ENCODE measurements around the gene WRNIP1. TPM values are rescaled to one million over a fixed set of nuclear protein-coding genes. Genes with fewer than 3 reads are reported as not detected.

The WRNIP1 gene
- total and polyA plus RNA-seq, 2 of the 4 experiments (the other 2 are of a cell fraction) = 43.7 to 47.1 TPM

- CTCF ChIA-PET = no interaction called here
Observed at GRCh38 chr6:2826131-2826530, 60.9 kb downstream of the WRNIP1 start.

More at GRCh38 chr6:2826131-2826530, 60.9 kb downstream of the WRNIP1 start:
- H4K5ac ChIP-seq (ENCODE audit: low read depth, low read length) = no peak overlapping the region
- dilution Hi-C loops (cut with HindIII; ENCODE audit: low sequenced_read_pairs, unreplicated experiment) = no loop called here
- TF ChIP-seq MXI1 (IDR thresholded peaks at IDR 0.05; ENCODE audit: borderline replicate concordance, low read depth, low read length) (no peak), RAD21 (IDR thresholded peaks at IDR 0.05; ENCODE audit: low read length) (no peak), RCOR1 (IDR thresholded peaks at IDR 0.05; ENCODE audit: insufficient replicate concordance, low read length) (no peak), FOS (IDR thresholded peaks at IDR 0.05; ENCODE audit: low read depth, low read length) (no peak), MAFK (IDR thresholded peaks at IDR 0.05; ENCODE audit: low read depth, low read length) (no peak), USF2 (IDR thresholded peaks at IDR 0.05; ENCODE audit: low read depth, low read length) (no peak), CEBPB (IDR thresholded peaks at IDR 0.05; ENCODE audit: low read depth, low read length) (no peak), SMC3 (IDR thresholded peaks at IDR 0.05; ENCODE audit: low read depth, low read length) (no peak), BHLHE40 (IDR thresholded peaks at IDR 0.05; ENCODE audit: low read depth, low read length) (no peak), NFE2L2 (IDR thresholded peaks at IDR 0.05; ENCODE audit: low read depth, low read length) (no peak), CHD1 (IDR thresholded peaks at IDR 0.05; ENCODE audit: low read depth, low read length) (no peak), RFX5 (IDR thresholded peaks at IDR 0.05; ENCODE audit: low read depth, low read length) (no peak), POLR2A (IDR thresholded peaks at IDR 0.05; ENCODE audit: low read depth, low read length) (no peak), MAZ (IDR thresholded peaks at IDR 0.05; ENCODE audit: borderline replicate concordance, low read depth, low read length) (no peak)
- TF ChIP-seq, protein P1, sequence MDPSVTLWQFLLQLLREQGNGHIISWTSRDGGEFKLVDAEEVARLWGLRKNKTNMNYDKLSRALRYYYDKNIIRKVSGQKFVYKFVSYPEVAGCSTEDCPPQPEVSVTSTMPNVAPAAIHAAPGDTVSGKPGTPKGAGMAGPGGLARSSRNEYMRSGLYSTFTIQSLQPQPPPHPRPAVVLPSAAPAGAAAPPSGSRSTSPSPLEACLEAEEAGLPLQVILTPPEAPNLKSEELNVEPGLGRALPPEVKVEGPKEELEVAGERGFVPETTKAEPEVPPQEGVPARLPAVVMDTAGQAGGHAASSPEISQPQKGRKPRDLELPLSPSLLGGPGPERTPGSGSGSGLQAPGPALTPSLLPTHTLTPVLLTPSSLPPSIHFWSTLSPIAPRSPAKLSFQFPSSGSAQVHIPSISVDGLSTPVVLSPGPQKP (IDR thresholded peaks at IDR 0.05; ENCODE audit: borderline replicate concordance, low read depth, low read length) = no peak
- TF ChIP-seq, protein P2, sequence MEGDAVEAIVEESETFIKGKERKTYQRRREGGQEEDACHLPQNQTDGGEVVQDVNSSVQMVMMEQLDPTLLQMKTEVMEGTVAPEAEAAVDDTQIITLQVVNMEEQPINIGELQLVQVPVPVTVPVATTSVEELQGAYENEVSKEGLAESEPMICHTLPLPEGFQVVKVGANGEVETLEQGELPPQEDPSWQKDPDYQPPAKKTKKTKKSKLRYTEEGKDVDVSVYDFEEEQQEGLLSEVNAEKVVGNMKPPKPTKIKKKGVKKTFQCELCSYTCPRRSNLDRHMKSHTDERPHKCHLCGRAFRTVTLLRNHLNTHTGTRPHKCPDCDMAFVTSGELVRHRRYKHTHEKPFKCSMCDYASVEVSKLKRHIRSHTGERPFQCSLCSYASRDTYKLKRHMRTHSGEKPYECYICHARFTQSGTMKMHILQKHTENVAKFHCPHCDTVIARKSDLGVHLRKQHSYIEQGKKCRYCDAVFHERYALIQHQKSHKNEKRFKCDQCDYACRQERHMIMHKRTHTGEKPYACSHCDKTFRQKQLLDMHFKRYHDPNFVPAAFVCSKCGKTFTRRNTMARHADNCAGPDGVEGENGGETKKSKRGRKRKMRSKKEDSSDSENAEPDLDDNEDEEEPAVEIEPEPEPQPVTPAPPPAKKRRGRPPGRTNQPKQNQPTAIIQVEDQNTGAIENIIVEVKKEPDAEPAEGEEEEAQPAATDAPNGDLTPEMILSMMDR (conservative IDR thresholded peaks at IDR 0.05; ENCODE audit: low read depth, low read length) = no peak
- H2AK5ac ChIP-seq (ENCODE audit: low read depth, low read length) = no peak overlapping the region
- no CpG with 5 or more reads among the region's 2 CpGs for WGBS, 2 experiments (ENCODE audit: extremely low coverage in 2 of 2, insufficient read length in 1 of 2)
- no peak overlapping the region for H4K8ac ChIP-seq (ENCODE audit: low read depth in 2 of 2, low read length in 2 of 2)
- no peak overlapping the region for H2BK120ac ChIP-seq (ENCODE audit: low read depth, low read length)
- no peaks in the 10 kb centered on the region for H4K20me1 ChIP-seq (ENCODE audit: insufficient read depth, low read length)
- H3K4me2 ChIP-seq (ENCODE audit: low read depth, low read length) = no peak overlapping the region
- ATAC-seq (ENCODE audit: low read depth) (no peak), DNase-seq (no peak)
- H3K56ac ChIP-seq (ENCODE audit: extremely low read depth, insufficient read depth, low read length) = no peak overlapping the region
- H3K27me3 ChIP-seq (ENCODE audit: control insufficient read depth, insufficient read depth, low read length) = no peaks in the 10 kb centered on the region
- intact Hi-C loops (cut with micrococcal nuclease) = no loop called here
- H3K23ac ChIP-seq (ENCODE audit: low read depth, low read length) = no peak overlapping the region
- H3K9me3 ChIP-seq (ENCODE audit: control insufficient read depth, insufficient read depth, low read length) = no peaks in the 10 kb centered on the region
- no peak overlapping the region for H3K4me3 ChIP-seq (ENCODE audit: insufficient read depth, low read depth, low read length)
- no peak overlapping the region for H3K18ac ChIP-seq (ENCODE audit: low read depth, low read length)
- in situ Hi-C loops (cut with MboI; ENCODE audit: low sequenced_read_pairs) = no loop called here
- POLR2A ChIA-PET (ENCODE audit: unreplicated experiment) = no interaction called here
- no peak overlapping the region for H3K27ac ChIP-seq (ENCODE audit: insufficient read depth, low read length)
- no peak overlapping the region for H2AFZ ChIP-seq (replicated peaks; ENCODE audit: low read length, poor library complexity)
- H3K14ac ChIP-seq (replicated peaks; ENCODE audit: low read depth, low read length) = no peak overlapping the region
- H3K4me1 ChIP-seq (ENCODE audit: control insufficient read depth, insufficient read depth, low read length) = peaks cover 3% of the 10 kb centered on the region; the same call in 1 of the 2 replicates
- no peak overlapping the region for H3K9ac ChIP-seq (ENCODE audit: low read depth, low read length)
- H3K9me1 ChIP-seq (ENCODE audit: insufficient read depth, low read length) = no peaks in the 10 kb centered on the region
- no peaks in the 10 kb centered on the region for H3K36me3 ChIP-seq (ENCODE audit: control insufficient read depth, insufficient read depth, low read length)
- no TSS peak for BruUV-seq (replicated peaks)
- no peak overlapping the region for H2BK15ac ChIP-seq (ENCODE audit: low read depth, low read length)
- no peak overlapping the region for H4K91ac ChIP-seq (ENCODE audit: insufficient read depth, low read depth, low read length)
- no peak overlapping the region for H2AK9ac ChIP-seq (replicated peaks; ENCODE audit: low read depth, low read length, poor library complexity)
- no peak overlapping the region for H2BK5ac ChIP-seq (ENCODE audit: low read depth, low read length, poor library complexity, severe bottlenecking)
- no peak overlapping the region for H3K4ac ChIP-seq (ENCODE audit: low read depth, low read length)
- no peak overlapping the region for H2BK20ac ChIP-seq (ENCODE audit: low read depth, low read length)
- peaks cover 0 to 2% of the 10 kb centered on the region in 2 experiments; a peak in 1 of 4 replicates for H3K79me1 ChIP-seq (ENCODE audit: low read depth in 1 of 2, low read length in 2 of 2)

All from IMR-90 (cell line).